GM19452 (cell line): Measurements from ENCODE around the gene PDE4B.

Source experiments
- ATAC-seq: cut with Tn5 transposase; IDR thresholded peaks from one replicate; pipeline ENCODE4 v1.9.1; 2021; ENCODE audit not compliant: unreplicated experiment

Gene PDE4B

GRCh38 chr1:66231217-66231616, 438.5 kb downstream of the PDE4B start:
- no peak for ATAC-seq

GRCh38 chr1:66231681-66232463, 439.2 kb downstream of the PDE4B start:
- no peak for ATAC-seq

GRCh38 chr1:66237042-66237441, 444.3 kb downstream of the PDE4B start:
- no peak for ATAC-seq

GRCh38 chr1:66237722-66238479, 445.2 kb downstream of the PDE4B start:
- ATAC-seq: no peak

- ATAC-seq: no peak
These were observed 447.1 kb downstream of the PDE4B start for GRCh38 chr1:66239834-66240233.

GRCh38 chr1:66240491-66241484, 448.1 kb downstream of the PDE4B start:
- ATAC-seq: no peak

- peak; percentile 59 for ATAC-seq
These were observed 450.2 kb downstream of the PDE4B start for GRCh38 chr1:66242646-66243547.

- ATAC-seq: no peak
These were observed 450.9 kb downstream of the PDE4B start for GRCh38 chr1:66243548-66244130.

GRCh38 chr1:66244429-66244828, 451.7 kb downstream of the PDE4B start:
- ATAC-seq: no peak

GRCh38 chr1:66245691-66246090, 453.0 kb downstream of the PDE4B start:
- ATAC-seq: no peak

GRCh38 chr1:66246351-66247269, 453.9 kb downstream of the PDE4B start:
- no peak for ATAC-seq

- peak; percentile 75 for ATAC-seq
These were observed 454.9 kb downstream of the PDE4B start for GRCh38 chr1:66247415-66248208.

- ATAC-seq: no peak
These were observed 455.6 kb downstream of the PDE4B start for GRCh38 chr1:66248257-66248656.

- ATAC-seq: no peak
These were observed 456.1 kb downstream of the PDE4B start for GRCh38 chr1:66248746-66249145.

- no peak for ATAC-seq
These were observed 457.4 kb downstream of the PDE4B start for GRCh38 chr1:66250075-66250474.

- no peak for ATAC-seq
These were observed 457.8 kb downstream of the PDE4B start for GRCh38 chr1:66250478-66250877.

- no peak for ATAC-seq
These were observed 458.9 kb downstream of the PDE4B start for GRCh38 chr1:66251546-66251945.
